A673 (cell line): ENCODE measurements around the gene HADHA. TPM values are rescaled to one million over a fixed set of nuclear protein-coding genes. Genes with fewer than 3 reads are reported as not detected.
"Not testable (repeated sequence)": the region's sequence is repeated elsewhere in the genome, so short reads cannot be mapped to it uniquely, and the experiment has no call there.

Experiments used
- BruUV-seq: library from RNA; stranded (reverse); fragments of 400-500 nt; replicated peaks from 2 replicates; lab custom pipeline; 2021; lab: Mats Ljungman, UMichigan
- CTCF ChIA-PET: fragments of 300-600 bp; sonication (Branson Sonifier 250); formaldehyde crosslinking; loops from one replicate; lab custom pipeline; 2022; ENCODE audit warnings: antibody characterized with exemption; lab: Charles Lee
- POLR2A ChIA-PET: fragments of 300-600 bp; sonication (Branson Sonifier 250); formaldehyde crosslinking; loops from one replicate; lab custom pipeline; 2022; ENCODE audit warnings: antibody characterized with exemption; ENCODE audit not compliant: low non-redundant PET; lab: Charles Lee
- DNase-seq: peaks from one replicate; pipeline ENCODE4 v3.0.0-alpha.2; 2015; ENCODE audit warnings: low spot score
- H3K27ac ChIP-seq: fragments of 200-600 bp; sonication (generic); 2 replicates; pipeline ENCODE4 v1.5.1; 2016; ENCODE audit warnings: mixed run types, low read depth, mild to moderate bottlenecking, mixed read lengths, antibody characterized with exemption, low read length; ENCODE audit not compliant: poor library complexity, severe bottlenecking
- H3K27me3 ChIP-seq: fragments of 200-600 bp; sonication (generic); replicated peaks from 2 replicates; pipeline ENCODE4 v1.6.1; 2017; ENCODE audit warnings: mixed run types, low read depth, mild to moderate bottlenecking, mixed read lengths, antibody characterized with exemption, low read length; ENCODE audit not compliant: insufficient read depth, poor library complexity
- H3K36me3 ChIP-seq: fragments of 200-600 bp; sonication (generic); 2 replicates; pipeline ENCODE4 v1.6.1; 2016; ENCODE audit warnings: mixed run types, mild to moderate bottlenecking, mixed read lengths, antibody characterized with exemption, low read length; ENCODE audit not compliant: insufficient read depth, poor library complexity, severe bottlenecking
- H3K4me1 ChIP-seq: fragments of 200-600 bp; sonication (generic); 2 replicates; pipeline ENCODE4 v1.6.1; 2017; ENCODE audit warnings: mixed run types, mild to moderate bottlenecking, mixed read lengths, antibody characterized with exemption, low read length; ENCODE audit not compliant: insufficient read depth, poor library complexity, severe bottlenecking
- H3K4me3 ChIP-seq: fragments of 200-600 bp; sonication (generic); 2 replicates; pipeline ENCODE4 v1.5.1; 2016; ENCODE audit warnings: low read depth, mixed run types, mild to moderate bottlenecking, mixed read lengths, low read length; ENCODE audit not compliant: poor library complexity, severe bottlenecking
- H3K9me3 ChIP-seq: fragments of 200-600 bp; sonication (generic); 2 replicates; pipeline ENCODE4 v1.6.1; 2016; ENCODE audit warnings: mixed run types, low read depth, mild to moderate bottlenecking, mixed read lengths, antibody characterized with exemption, low read length; ENCODE audit not compliant: poor library complexity, severe bottlenecking
- CTCF ChIP-seq: fragments of 300-800, 200-600 bp; sonication (generic); conservative IDR thresholded peaks from 2 replicates; pipeline ENCODE4 v1.5.1; 2017; ENCODE audit warnings: low read depth, mild to moderate bottlenecking, antibody characterized with exemption, low read length, moderate library complexity, mixed read lengths
- EZH2 ChIP-seq: fragments of 200-600 bp; sonication (generic); IDR thresholded peaks from 2 replicates; pipeline ENCODE4 v1.6.1; 2017; ENCODE audit warnings: borderline replicate concordance, low read depth, mild to moderate bottlenecking, mixed read lengths, antibody characterized with exemption, low read length; ENCODE audit not compliant: poor library complexity, severe bottlenecking
- intact Hi-C: fragments of 100-400 bp; cut with micrococcal nuclease; formaldehyde crosslinking; loops from one replicate; pipeline ENCODE4 v1.10.0; 2022; ENCODE audit not compliant: unreplicated experiment
- total RNA-seq: library from RNA; stranded (reverse); gene quantifications from 2 replicates; pipeline ENCODE4 v1.2.3, GENCODE V29; 2021

Gene HADHA
- total RNA-seq, 1 experiment from 2014 or later, result 136 TPM

GRCh38 chr2:26168785-26169184 lies 75.6 kb downstream of the HADHA start:
- BruUV-seq, result no TSS peak
- ChIA-PET CTCF (no interaction called here), POLR2A (no interaction called here)
- Histone ChIP-seq H3K27ac (no peak overlapping the region), H3K9me3 (no peaks in the 10 kb centered on the region), H3K4me1 (no peaks in the 10 kb centered on the region), H3K36me3 (no peaks in the 10 kb centered on the region), H3K27me3 (no peaks in the 10 kb centered on the region), H3K4me3 (no peak overlapping the region)
- no peak for DNase-seq
- no peak for TF ChIP-seq EZH2
- no peak for TF ChIP-seq CTCF
- intact Hi-C loops, result no loop called here

GRCh38 chr2:26166541-26166940 lies 77.9 kb downstream of the HADHA start:
- H3K27ac ChIP-seq, H3K9me3 ChIP-seq, H3K4me1 ChIP-seq, DNase-seq, H3K27me3 ChIP-seq, H3K36me3 ChIP-seq, CTCF ChIA-PET, BruUV-seq, H3K4me3 ChIP-seq, intact Hi-C loops: not testable (repeated sequence)
- POLR2A ChIA-PET, result interaction anchor here (0.6 kb wide), 1 partner anchor 132 kb away, joined by 4 read pairs; no protein-coding TSS in a partner anchor

- Histone ChIP-seq H3K27ac (no peak overlapping the region), H3K9me3 (no peaks in the 10 kb centered on the region), H3K4me1 (no peaks in the 10 kb centered on the region), H3K27me3 (no peaks in the 10 kb centered on the region), H3K4me3 (no peak overlapping the region), H3K36me3 (no peaks in the 10 kb centered on the region)
- DNase-seq, result no peak
- intact Hi-C loops, result no loop called here
- ChIA-PET POLR2A (no interaction called here), CTCF (no interaction called here)
- no TSS peak for BruUV-seq
- TF ChIP-seq CTCF (no peak), EZH2 (no peak)
These were observed 79.0 kb downstream of the HADHA start for GRCh38 chr2:26165403-26165802.

GRCh38 chr2:26164641-26165211 lies 79.7 kb downstream of the HADHA start:
- no peak for TF ChIP-seq EZH2
- no TSS peak for BruUV-seq
- no peak for DNase-seq
- Histone ChIP-seq H3K36me3 (no peaks in the 10 kb centered on the region), H3K27ac (no peak overlapping the region), H3K4me1 (no peaks in the 10 kb centered on the region), H3K4me3 (no peak overlapping the region), H3K9me3 (no peaks in the 10 kb centered on the region), H3K27me3 (no peaks in the 10 kb centered on the region)
- ChIA-PET POLR2A (no interaction called here), CTCF (no interaction called here)
- intact Hi-C loops, result no loop called here
